Activated CD4-positive, alpha-beta T cell treated with anti-CD3 and anti-CD28 coated beads, Interleukin-2, amount 10 ng/mL, durations not matched to agents 7 days and 5 days (primary cell): ENCODE measurements around the gene CST3. TPM values are rescaled to one million over a fixed set of nuclear protein-coding genes. Genes with fewer than 3 reads are reported as not detected.

Source experiments
- CTCF ChIA-PET: fragments of 350-600 bp; sonication (Branson Sonifier 250); formaldehyde crosslinking; loops from one replicate; lab custom pipeline; 2021; ENCODE audit warnings: antibody characterized with exemption; lab: Charles Lee
- POLR2A ChIA-PET: fragments of 350-600 bp; sonication (Branson Sonifier 250); formaldehyde crosslinking; loops from one replicate; lab custom pipeline; 2021; ENCODE audit warnings: antibody characterized with exemption; lab: Charles Lee
- DNase-seq: peaks from one replicate; pipeline ENCODE4 v3.0.0-alpha.2; 2020
- H3K27ac Mint-ChIP-seq: one replicate; pipeline ENCODE4 v1.8.0; 2021; ENCODE audit warnings: mild to moderate bottlenecking, moderate library complexity, mixed read lengths
- H3K27me3 Mint-ChIP-seq: one replicate; pipeline ENCODE4 v1.8.0; 2021; ENCODE audit warnings: mixed read lengths
- H3K36me3 Mint-ChIP-seq: one replicate; pipeline ENCODE4 v1.8.0; 2021; ENCODE audit warnings: low read depth, mixed read lengths
- H3K4me1 Mint-ChIP-seq: one replicate; pipeline ENCODE4 v1.8.0; 2021; ENCODE audit warnings: mixed read lengths
- H3K4me3 Mint-ChIP-seq: one replicate; pipeline ENCODE4 v1.8.0; 2021; ENCODE audit warnings: mild to moderate bottlenecking, moderate library complexity, mixed read lengths
- H3K9me3 Mint-ChIP-seq: one replicate; pipeline ENCODE4 v1.8.0; 2021; ENCODE audit warnings: mixed read lengths
- total RNA-seq, 2 experiments: library from RNA; stranded (reverse); gene quantifications; one replicate each; pipeline ENCODE4 v1.2.3, GENCODE V29; 2021

Gene CST3
- total RNA-seq, 2 experiments from 2014 or later: 1.6 to 2.1 TPM

GRCh38 chr20:23587631-23588030 lies 50.1 kb downstream of the CST3 start:
- ChIA-PET CTCF (no interaction called here), POLR2A (no interaction called here)
- no peaks in the 10 kb centered on the region for H3K9me3 Mint-ChIP-seq
- peaks cover 4% of the 10 kb centered on the region for H3K4me1 Mint-ChIP-seq
- H3K27ac Mint-ChIP-seq: no peak overlapping the region
- H3K4me3 Mint-ChIP-seq: no peak overlapping the region
- H3K36me3 Mint-ChIP-seq: no peaks in the 10 kb centered on the region
- no peaks in the 10 kb centered on the region for H3K27me3 Mint-ChIP-seq
- no peak for DNase-seq

GRCh38 chr20:23586735-23587525 lies 50.8 kb downstream of the CST3 start:
- no peak overlapping the region for H3K4me3 Mint-ChIP-seq
- H3K9me3 Mint-ChIP-seq: no peaks in the 10 kb centered on the region
- ChIA-PET CTCF (no interaction called here), POLR2A (no interaction called here)
- peaks cover 4% of the 10 kb centered on the region for H3K4me1 Mint-ChIP-seq
- DNase-seq: no peak
- no peaks in the 10 kb centered on the region for H3K36me3 Mint-ChIP-seq
- H3K27ac Mint-ChIP-seq: no peak overlapping the region
- no peaks in the 10 kb centered on the region for H3K27me3 Mint-ChIP-seq

GRCh38 chr20:23585808-23586734 lies 51.7 kb downstream of the CST3 start:
- H3K4me3 Mint-ChIP-seq: no peak overlapping the region
- ChIA-PET CTCF (no interaction called here), POLR2A (no interaction called here)
- DNase-seq: no peak
- H3K27ac Mint-ChIP-seq: no peak overlapping the region
- H3K4me1 Mint-ChIP-seq: peaks cover 4% of the 10 kb centered on the region
- H3K9me3 Mint-ChIP-seq: no peaks in the 10 kb centered on the region
- H3K27me3 Mint-ChIP-seq: no peaks in the 10 kb centered on the region
- no peaks in the 10 kb centered on the region for H3K36me3 Mint-ChIP-seq

GRCh38 chr20:23585449-23585807 lies 52.3 kb downstream of the CST3 start:
- peaks cover 4% of the 10 kb centered on the region for H3K4me1 Mint-ChIP-seq
- DNase-seq: no peak
- H3K9me3 Mint-ChIP-seq: no peaks in the 10 kb centered on the region
- no peak overlapping the region for H3K4me3 Mint-ChIP-seq
- peaks cover under 1% of the 10 kb centered on the region for H3K27me3 Mint-ChIP-seq
- CTCF ChIA-PET: no interaction called here
- no peaks in the 10 kb centered on the region for H3K36me3 Mint-ChIP-seq
- POLR2A ChIA-PET: no interaction called here
- H3K27ac Mint-ChIP-seq: no peak overlapping the region

GRCh38 chr20:23584434-23585199 lies 53.1 kb downstream of the CST3 start:
- ChIA-PET CTCF (interaction anchor here (0.9 kb wide), 1 partner anchor 13 kb away, joined by 4 read pairs; no protein-coding TSS in a partner anchor), POLR2A (no interaction called here)
- H3K4me1 Mint-ChIP-seq: peaks cover 4% of the 10 kb centered on the region
- H3K9me3 Mint-ChIP-seq: no peaks in the 10 kb centered on the region
- DNase-seq: no peak
- no peaks in the 10 kb centered on the region for H3K36me3 Mint-ChIP-seq
- no peak overlapping the region for H3K27ac Mint-ChIP-seq
- H3K27me3 Mint-ChIP-seq: peaks cover 3% of the 10 kb centered on the region
- H3K4me3 Mint-ChIP-seq: no peak overlapping the region

Other genes with a start within 250 kb of the CST3 start
- gene NAPB, start 216.5 kb downstream of the CST3 start, total RNA-seq: 10 to 100 TPM; 14.9 to 15.4 TPM
- gene CSTL1, start 198.3 kb downstream of the CST3 start, total RNA-seq: not detected
- gene CST11, start 185.1 kb downstream of the CST3 start, total RNA-seq: not detected
- gene CST8, start 146.8 kb downstream of the CST3 start, total RNA-seq: not detected
- gene CST9L, start 69.5 kb downstream of the CST3 start, total RNA-seq: not detected
- gene CST9, start 32.0 kb downstream of the CST3 start, total RNA-seq: not detected
- not detected for gene CST4, start 51.1 kb upstream of the CST3 start, total RNA-seq
- not detected for gene CST1, start 113.0 kb upstream of the CST3 start, total RNA-seq
- gene CST2, start 188.8 kb upstream of the CST3 start, total RNA-seq: not detected
- not detected for gene CST5, start 241.8 kb upstream of the CST3 start, total RNA-seq